Astrocyte (in vitro differentiated cells and primary cell): ENCODE data around the gene RNLS.

ENCODE experiments used
- EZH2 ChIP-seq: IDR thresholded peaks from 2 replicates; pipeline ENCODE4 v1.6.1; 2012; ENCODE audit warnings: mild to moderate bottlenecking, low read length, inconsistent platforms; ENCODE audit not compliant: insufficient read depth
- TF ChIP-seq, protein P1 (sequence below): IDR thresholded peaks from 2 replicates; pipeline ENCODE4 v1.5.1; 2011; ENCODE audit warnings: low read depth, mild to moderate bottlenecking, inconsistent platforms, low read length, moderate library complexity; ENCODE audit not compliant: insufficient read depth

- TF ChIP-seq, protein P1, sequence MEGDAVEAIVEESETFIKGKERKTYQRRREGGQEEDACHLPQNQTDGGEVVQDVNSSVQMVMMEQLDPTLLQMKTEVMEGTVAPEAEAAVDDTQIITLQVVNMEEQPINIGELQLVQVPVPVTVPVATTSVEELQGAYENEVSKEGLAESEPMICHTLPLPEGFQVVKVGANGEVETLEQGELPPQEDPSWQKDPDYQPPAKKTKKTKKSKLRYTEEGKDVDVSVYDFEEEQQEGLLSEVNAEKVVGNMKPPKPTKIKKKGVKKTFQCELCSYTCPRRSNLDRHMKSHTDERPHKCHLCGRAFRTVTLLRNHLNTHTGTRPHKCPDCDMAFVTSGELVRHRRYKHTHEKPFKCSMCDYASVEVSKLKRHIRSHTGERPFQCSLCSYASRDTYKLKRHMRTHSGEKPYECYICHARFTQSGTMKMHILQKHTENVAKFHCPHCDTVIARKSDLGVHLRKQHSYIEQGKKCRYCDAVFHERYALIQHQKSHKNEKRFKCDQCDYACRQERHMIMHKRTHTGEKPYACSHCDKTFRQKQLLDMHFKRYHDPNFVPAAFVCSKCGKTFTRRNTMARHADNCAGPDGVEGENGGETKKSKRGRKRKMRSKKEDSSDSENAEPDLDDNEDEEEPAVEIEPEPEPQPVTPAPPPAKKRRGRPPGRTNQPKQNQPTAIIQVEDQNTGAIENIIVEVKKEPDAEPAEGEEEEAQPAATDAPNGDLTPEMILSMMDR: peak; percentile 94
- TF ChIP-seq EZH2: no peak
Measured at GRCh38 chr10:88553116-88553752, 29.9 kb downstream of the RNLS start.
